ENCODE results near the gene ZMPSTE24.
"Not testable (repeated sequence)": the region's sequence is repeated elsewhere in the genome, so short reads cannot be mapped to it uniquely, and the experiment has no call there.

The ZMPSTE24 gene

DNA sequence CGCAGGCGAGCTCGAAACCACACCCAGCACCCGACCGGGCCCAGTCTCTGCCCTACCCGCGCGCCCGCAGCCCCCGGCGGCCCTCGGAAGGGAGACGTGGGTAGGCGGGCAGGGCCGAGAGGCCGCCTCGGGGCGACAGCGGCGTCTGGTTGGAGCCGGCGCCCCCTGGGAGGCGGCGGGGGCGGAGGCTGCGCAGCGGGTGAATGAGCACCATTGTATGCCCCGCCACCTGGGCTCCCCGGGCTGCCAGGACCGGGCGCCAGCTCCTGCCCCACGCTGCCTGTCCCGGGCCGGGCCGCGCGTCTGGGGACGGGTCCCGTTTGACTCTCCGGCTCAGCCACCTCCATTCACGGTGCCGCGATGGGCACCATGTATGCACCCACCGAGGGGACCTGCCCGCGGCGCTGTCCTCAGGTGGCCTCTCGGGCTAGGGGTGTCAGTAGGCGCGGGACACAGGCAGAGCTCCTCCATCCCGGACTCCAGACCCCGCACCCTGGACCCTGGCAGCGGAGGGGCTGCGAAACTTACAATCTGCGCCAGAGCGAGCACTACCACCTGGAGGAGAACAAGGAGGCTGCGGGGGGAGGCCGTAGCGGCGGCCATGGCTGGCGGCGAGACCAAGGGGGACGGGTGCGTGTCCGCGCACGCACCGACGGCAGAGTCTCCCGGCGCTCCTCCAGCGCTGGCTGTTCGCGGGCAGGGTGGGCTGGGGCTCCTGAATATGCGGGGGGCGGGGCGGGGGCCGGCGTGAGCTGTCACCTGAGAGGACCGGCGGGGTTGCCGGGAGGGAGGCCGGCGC is 58.8 kb downstream of the ZMPSTE24 start, which contains the start of gene COL9A2:
COL9A2 (minus strand) TSS at position 692 of the 799 bp plus-strand sequence; CDS start at position 603, 89 bp downstream.
- peak; percentile 22 to 32 for DNase-seq (ENCODE audit: low read depth in 1 of 2, low spot score in 1 of 2)

DNA sequence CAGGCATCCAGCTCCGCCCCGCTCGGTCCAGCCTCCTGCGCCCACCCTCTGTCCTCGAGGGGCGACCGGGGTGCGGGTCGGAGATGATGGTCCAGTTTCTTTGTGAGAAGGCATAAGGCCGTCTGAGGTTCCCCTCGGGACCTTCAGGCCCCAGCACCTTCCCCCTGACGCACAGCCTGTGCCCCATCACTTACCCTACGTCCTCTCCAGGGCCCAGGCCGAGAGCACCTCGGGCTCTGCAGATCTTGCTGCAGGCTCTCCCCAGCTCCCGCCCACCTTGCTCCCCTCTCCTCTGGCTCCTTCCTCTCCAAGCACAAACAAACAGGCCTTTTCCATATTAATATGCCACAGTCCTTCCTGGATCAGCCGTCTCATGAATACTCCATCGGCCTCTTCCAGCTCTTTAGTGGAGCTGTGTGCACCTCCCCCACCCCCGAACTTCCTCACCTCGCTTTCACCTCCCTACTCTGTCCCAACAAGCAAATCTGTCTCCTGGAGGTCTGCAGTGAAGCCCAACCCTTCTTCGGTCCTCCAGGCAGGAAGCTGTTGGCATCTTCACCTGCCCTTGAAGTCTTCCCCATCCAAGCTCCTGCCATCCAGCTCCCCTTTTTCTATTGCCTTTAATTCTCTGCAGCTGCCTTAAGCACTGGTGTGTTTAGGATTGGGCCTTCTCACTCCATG is 59.5 kb downstream of the ZMPSTE24 start:
- DNase-seq (ENCODE audit: low read depth in 1 of 2, low spot score in 1 of 2), result no peak

DNA sequence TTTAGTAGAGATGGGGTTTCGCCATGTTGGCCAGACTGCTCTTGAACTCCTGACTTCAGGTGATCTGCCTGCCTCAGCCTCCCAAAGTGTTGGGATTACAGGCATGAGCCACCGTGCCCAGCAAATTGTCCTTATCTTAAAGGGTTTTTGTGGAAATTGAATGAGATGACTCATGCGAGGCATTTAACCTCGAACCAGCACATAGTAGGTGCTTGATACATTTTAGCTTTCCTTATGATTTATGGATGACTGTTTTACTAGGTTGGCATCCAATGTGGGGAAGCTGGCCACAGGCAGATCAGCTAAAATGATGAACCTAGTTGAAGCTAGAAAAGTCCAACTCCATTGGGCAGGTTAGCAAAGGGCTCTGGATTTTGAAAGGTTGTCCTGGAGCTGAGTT is 60.4 kb downstream of the ZMPSTE24 start:
- DNase-seq (ENCODE audit: low read depth in 1 of 2, low spot score in 1 of 2), result no peak

DNA sequence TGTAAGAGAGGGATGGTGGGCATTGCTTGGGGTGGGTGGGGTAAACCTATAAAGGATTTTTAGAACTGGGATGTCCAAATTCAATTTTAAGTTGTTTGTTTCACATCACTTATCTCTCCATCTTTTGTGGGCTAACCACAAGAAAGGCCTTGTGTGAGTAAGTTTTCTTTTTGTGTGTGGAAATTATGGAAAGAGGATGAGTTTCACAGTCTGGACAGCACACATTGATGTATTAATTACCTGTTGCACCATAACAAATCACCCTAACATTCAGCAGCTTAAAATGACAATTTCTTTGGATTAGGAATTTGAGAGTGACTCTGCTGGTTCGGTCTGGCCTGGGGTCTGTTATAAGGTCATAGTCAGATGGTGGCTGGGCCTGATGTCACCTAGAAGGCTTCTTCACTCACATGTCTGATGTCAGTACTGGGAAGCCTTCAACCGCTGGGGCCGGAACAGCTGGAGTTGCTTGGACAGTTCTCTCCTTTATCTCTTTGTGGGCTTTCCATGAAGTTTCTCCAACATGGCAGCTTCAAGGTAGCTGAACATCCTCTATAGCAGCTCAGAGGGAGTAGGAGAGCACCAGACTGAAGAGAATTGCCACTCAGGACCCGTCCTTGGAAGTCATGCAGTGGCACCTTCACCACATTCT is 61.1 kb downstream of the ZMPSTE24 start:
- DNase-seq (ENCODE audit: low read depth in 1 of 2, low spot score in 1 of 2), result no peak

DNA sequence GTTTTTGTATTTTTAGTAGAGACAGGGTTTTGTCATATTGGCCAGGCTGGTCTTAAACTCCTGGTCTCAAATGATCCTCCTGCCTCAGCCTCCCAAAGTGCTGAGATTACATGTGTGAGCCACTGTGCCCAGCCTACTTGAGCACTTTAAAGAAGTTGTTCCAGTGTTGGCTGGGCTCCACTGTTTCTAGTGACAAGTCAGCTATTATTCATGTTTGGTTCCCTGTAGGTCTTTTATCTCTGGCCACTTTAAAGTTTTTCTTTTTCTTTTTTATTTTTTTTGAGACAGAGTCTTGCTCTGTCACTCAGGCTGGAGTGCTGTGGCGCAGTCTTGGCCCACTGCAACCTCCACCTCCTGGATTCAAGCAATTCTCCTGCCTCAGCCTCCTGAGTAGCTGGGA is 73.4 kb downstream of the ZMPSTE24 start:
- DNase-seq (ENCODE audit: low read depth in 1 of 2, low spot score in 1 of 2), result not testable (repeated sequence)

DNA sequence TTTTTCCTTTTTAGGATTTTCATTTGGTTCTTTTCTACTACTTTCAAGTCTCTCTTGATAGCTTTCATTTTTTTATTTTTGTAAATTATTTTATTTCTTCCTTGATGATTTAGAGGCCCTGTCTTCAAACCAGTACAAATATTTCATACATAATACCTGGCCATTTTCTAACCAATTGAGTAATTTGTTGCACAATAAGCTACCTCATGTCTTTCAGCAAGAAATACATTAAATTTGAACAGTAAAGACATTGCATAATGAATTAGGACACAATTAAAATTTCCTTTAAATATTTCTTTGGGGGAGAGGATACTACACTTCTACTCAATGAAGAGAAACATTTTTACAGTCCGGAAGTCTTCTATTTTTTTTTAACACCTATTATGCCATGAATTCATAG is 74.7 kb downstream of the ZMPSTE24 start:
- DNase-seq (ENCODE audit: low read depth in 1 of 2, low spot score in 1 of 2), result no peak

DNA sequence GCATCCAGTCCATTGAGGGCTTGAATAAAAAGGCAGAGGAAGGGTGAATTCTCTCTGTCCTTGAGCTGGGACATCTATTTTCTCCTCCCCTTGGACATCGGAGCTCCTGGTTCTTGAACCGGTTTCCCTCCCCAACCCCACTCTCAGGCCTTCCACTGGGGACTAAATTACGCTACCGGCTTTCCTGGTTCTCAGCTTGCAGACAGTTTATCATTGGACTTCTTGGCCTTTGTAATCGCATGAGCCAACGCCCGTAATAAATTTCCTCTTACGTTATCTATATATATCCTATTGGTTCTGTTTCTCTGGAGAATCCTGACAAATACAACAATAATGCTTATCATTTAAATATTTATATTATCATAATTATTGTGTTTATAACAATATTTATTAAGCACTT is 79.4 kb downstream of the ZMPSTE24 start:
- no peak for DNase-seq (ENCODE audit: low read depth in 1 of 2, low spot score in 1 of 2)

DNA sequence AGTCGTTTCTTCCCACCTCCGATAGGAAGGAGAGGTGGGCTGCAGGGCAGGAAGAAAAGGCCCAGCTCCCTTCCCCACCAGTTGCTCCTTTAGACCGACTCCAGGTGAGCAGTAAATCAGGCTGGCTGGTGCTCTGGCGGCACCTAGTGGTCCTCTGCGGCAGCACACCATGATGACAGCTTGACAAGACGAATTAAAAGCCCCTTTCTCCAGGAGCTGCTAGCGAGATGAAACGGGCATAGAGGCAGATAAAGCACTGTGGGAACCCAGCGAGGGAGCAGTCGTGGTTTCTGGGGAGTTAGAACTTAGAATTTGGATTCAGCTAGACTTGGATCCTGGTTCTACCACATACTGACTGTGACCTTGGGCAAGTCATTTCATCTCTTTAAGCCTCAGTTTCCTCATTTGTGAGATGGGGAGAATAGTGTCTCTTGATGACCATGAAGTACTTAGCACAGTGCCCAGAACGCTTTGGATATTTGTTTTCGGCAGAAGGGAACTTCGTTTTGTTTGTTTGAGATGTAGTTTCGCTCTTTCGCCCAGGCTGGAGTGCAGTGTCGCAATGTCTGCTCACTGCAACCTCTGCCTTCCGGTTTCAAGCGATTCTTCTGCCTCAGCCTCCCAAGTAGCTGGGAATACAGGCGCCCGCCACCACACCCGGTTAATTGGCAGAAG is 80.8 kb downstream of the ZMPSTE24 start:
- peak; percentile 85 to 92 for DNase-seq (ENCODE audit: low read depth in 1 of 2, low spot score in 1 of 2)

DNA sequence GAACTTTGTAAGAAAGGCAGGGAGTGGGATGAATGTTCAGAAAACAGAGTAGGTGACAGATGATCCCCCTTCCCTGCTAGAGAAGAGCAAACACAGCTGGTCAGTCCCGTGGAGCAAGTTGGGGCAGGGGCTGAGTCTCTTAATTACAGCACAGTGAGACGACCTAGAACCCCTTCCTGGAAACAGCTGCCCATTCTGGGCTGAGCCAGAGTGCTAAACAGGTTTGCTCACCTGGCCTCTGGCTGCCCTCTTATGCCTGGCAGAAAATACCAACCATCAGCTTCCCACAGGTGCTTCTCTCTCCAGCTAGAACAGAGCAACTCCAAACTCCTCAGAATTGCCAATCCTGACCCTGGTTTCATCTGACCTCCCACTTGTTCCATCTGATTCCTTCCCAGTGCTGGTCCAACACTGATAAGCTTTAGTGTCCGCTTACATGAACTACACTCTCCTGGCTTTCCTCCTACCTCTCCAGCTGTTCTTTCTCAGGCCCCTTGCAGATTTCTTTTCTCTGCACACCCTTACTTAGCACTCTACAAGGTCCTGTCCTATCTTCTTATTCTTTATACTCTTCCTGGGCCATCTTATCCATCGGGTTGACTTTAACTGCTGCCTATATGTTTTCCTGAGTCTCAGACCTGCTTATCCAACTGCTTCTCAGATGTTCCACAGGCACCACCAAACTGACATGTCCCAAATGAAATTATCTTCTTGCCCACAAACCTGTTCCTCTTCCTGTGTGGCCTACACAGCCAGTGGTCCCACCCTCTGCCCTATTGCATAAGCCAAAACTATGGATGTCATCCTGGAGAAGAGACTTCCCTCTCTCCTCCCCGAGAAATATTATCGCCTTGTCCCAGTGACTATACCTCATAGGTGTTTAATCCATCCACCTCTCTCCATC is 81.6 kb downstream of the ZMPSTE24 start:
- no peak for DNase-seq (ENCODE audit: low read depth in 1 of 2, low spot score in 1 of 2)

DNA sequence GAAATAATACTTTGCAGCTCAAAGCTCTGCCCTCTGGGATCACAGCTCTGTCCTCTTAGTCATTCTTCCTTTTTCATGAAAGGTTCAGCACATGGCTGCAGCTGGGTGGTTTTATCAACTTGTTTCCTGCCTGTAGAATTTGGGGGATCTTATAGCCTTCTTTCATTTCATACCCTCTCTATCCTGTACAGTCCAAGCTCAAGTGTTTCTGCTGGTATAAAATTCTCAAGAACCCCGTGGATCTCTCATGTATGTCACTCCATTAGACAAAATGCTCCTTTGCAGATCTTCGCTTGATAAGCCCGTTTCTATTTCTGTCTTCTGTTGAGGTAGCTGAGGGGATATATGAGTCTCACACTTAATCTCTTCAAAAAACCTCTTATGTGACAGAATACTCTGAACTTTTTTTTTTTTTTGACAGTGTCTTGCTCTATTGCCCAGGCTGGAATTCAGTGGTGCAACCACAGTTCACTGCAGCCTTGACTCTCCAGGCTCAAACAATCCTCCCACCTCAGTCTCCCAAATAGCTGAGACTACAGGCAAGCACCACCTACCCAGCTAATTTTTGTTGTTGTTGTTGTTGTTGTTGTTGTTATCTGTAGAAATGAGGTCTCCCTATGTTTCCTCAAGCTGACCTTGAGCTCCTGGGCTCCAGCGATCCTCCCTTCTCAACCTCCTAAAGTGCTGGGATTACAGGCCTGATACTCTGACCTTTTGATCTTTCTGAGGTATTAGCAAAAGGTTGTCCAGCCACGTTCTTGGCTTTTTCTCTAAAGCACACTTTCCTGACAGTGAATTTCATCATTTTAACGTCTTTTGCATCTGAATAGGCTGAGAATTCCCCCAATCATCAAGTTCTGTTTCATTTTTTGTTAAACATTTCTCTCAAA is 83.7 kb downstream of the ZMPSTE24 start:
- no peak for DNase-seq (ENCODE audit: low read depth in 1 of 2, low spot score in 1 of 2)

DNA sequence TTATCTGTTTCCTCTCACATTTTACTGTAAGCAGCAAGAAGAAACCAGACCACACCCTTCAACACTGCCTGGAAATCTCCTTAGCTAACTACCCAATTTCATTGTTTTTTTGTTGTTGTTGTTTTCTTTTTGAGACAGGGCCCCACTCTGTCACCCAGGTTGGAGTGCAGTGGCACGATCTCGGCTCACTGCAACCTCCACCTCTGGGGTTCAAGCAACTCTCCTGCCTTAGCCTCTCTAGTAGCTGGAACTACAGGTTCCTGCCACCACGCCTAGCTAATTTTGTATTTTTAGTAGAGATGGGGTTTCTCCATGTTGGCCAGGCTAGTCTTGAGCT is 84.3 kb downstream of the ZMPSTE24 start:
- DNase-seq (ENCODE audit: low read depth in 1 of 2, low spot score in 1 of 2), result not testable (repeated sequence)
